HepG2 (cell line): ENCODE measurements around the gene MEX3D. TPM values are rescaled to one million over a fixed set of nuclear protein-coding genes. Genes with fewer than 3 reads are reported as not detected.

Experiments used
- AKNA ChIP-seq: sonication (generic); formaldehyde crosslinking; IDR thresholded peaks from 2 replicates; pipeline ENCODE4 v1.4.0; 2020; ENCODE audit warnings: missing genetic modification reagents, borderline replicate concordance
- ARNT2 ChIP-seq: sonication (generic); formaldehyde crosslinking; IDR thresholded peaks from 2 replicates; pipeline ENCODE4 v1.8.0; 2022; ENCODE audit warnings: mild to moderate bottlenecking, low read depth, missing genetic modification reagents, moderate library complexity
- DZIP1 ChIP-seq: sonication (generic); formaldehyde crosslinking; IDR thresholded peaks from 2 replicates; pipeline ENCODE4 v1.5.0; 2020; ENCODE audit warnings: mild to moderate bottlenecking, missing genetic modification reagents
- ETV6 ChIP-seq: sonication (generic); formaldehyde crosslinking; conservative IDR thresholded peaks from 2 replicates; pipeline ENCODE4 v1.4.0; 2020; ENCODE audit warnings: missing genetic modification reagents
- FOXA3 ChIP-seq: IDR thresholded peaks from 2 replicates; pipeline ENCODE4 v1.6.1; 2016; ENCODE audit warnings: missing genetic modification reagents, missing compliant biosample characterization
- JARID2 ChIP-seq: sonication (generic); formaldehyde crosslinking; IDR thresholded peaks from 2 replicates; pipeline ENCODE4 v1.8.1; 2023; ENCODE audit warnings: missing genetic modification reagents, inconsistent platforms; ENCODE audit not compliant: insufficient replicate concordance
- MAFG ChIP-seq: sonication (generic); formaldehyde crosslinking; IDR thresholded peaks from 2 replicates; pipeline ENCODE4 v1.5.1; 2020; ENCODE audit warnings: mild to moderate bottlenecking, missing genetic modification reagents
- NR2C2 ChIP-seq: sonication (generic); formaldehyde crosslinking; IDR thresholded peaks from 2 replicates; pipeline ENCODE4 v1.4.0; 2020; ENCODE audit warnings: missing genetic modification reagents, mild to moderate bottlenecking, moderate library complexity, borderline replicate concordance
- PBX2 ChIP-seq: IDR thresholded peaks from 2 replicates; pipeline ENCODE4 v1.6.1; 2016; ENCODE audit warnings: control low read depth
- TAF15 ChIP-seq: fragments of 200-400 bp; formaldehyde crosslinking; IDR thresholded peaks from one replicate; pipeline ENCODE4 v1.6.1; 2018; ENCODE audit warnings: mild to moderate bottlenecking, low read depth, low read length; ENCODE audit not compliant: poor library complexity, severe bottlenecking
- ZBTB34 ChIP-seq: sonication (generic); formaldehyde crosslinking; IDR thresholded peaks from 2 replicates; pipeline ENCODE4 v1.8.0; 2022; ENCODE audit warnings: mild to moderate bottlenecking, missing genetic modification reagents
- ZBTB44 ChIP-seq: sonication (generic); formaldehyde crosslinking; IDR thresholded peaks from 2 replicates; pipeline ENCODE4 v1.4.0; 2020; ENCODE audit warnings: missing genetic modification reagents
- ZFP36L1 ChIP-seq: sonication (generic); formaldehyde crosslinking; IDR thresholded peaks from 2 replicates; pipeline ENCODE4 v1.8.0; 2022; ENCODE audit warnings: mild to moderate bottlenecking, missing genetic modification reagents, moderate library complexity
- ZMYM4 ChIP-seq: sonication (generic); formaldehyde crosslinking; IDR thresholded peaks from 2 replicates; pipeline ENCODE4 v1.8.1; 2023; ENCODE audit warnings: mild to moderate bottlenecking, missing genetic modification reagents
- ZNF10 ChIP-seq: sonication (generic); formaldehyde crosslinking; IDR thresholded peaks from 2 replicates; pipeline ENCODE4 v1.4.0; 2020; ENCODE audit warnings: mild to moderate bottlenecking, low read depth, missing genetic modification reagents, borderline replicate concordance
- ZNF44 ChIP-seq: sonication (generic); formaldehyde crosslinking; IDR thresholded peaks from 2 replicates; pipeline ENCODE4 v1.5.1; 2020; ENCODE audit warnings: mild to moderate bottlenecking, missing genetic modification reagents
- polyA plus RNA-seq, 8 experiments: library from polyadenylated mRNA; depleted of rRNA in 3 of 8; stranded (reverse) in 7 of 8; unstranded in 1 of 8; fragments of >200 nt; fragmentation: Illumina TruSeq in 4 of 8; extraction: Trizol in 4 of 8; gene quantifications; 2 replicates each; pipeline versions ENCODE4 v1.2.1 to v1.2.3, GENCODE V29; 2011 to 2016; ENCODE audit warnings: low read depth in 4 of 8, missing spikeins in 1 of 8, mixed read lengths in 1 of 8; ENCODE audit not compliant: insufficient read depth in 1 of 8
- total RNA-seq, 5 experiments: library from RNA; depleted of rRNA; stranded (reverse); fragments of >200 nt; fragmentation: Illumina TruSeq; extraction: Trizol; gene quantifications; 2 replicates each; pipeline ENCODE4 v1.2.3, GENCODE V29; 2016; ENCODE audit warnings: low read depth in 1 of 5

MEX3D gene
- total and polyA plus RNA-seq, 2 of the 13 experiments (the other 11 are each of a cell fraction or from before 2014, with no cell fraction given): 3.6 to 17.1 TPM

GRCh38 chr19:1592024-1592754 is 24.1 kb upstream of the MEX3D start (continued):
- TF ChIP-seq ZNF10 (no peak), ZBTB44 (CRISPR knock-in tag) (no peak), ZFP36L1 (CRISPR knock-in tag) (peak; percentile 77; the same call in 1 of the 2 replicates), TAF15 (no peak), ZMYM4 (peak; percentile 69), ZBTB34 (CRISPR knock-in tag) (no peak), PBX2 (no peak), NR2C2 (CRISPR knock-in tag) (peak; percentile 59), ETV6 (CRISPR knock-in tag) (peak; percentile 76), ARNT2 (CRISPR knock-in tag) (peak; percentile 81), FOXA3 (peak; percentile 19; the same call in 1 of the 2 replicates), MAFG (CRISPR knock-in tag) (no peak), ZNF44 (CRISPR knock-in tag) (peak; percentile 67; the same call in 1 of the 2 replicates), JARID2 (no peak), DZIP1 (CRISPR knock-in tag) (peak; percentile 85; the same call in 1 of the 2 replicates), AKNA (CRISPR knock-in tag) (no peak)
